H1 (cell line): ENCODE results near the gene MEF2D. TPM values are rescaled to one million over a fixed set of nuclear protein-coding genes. Genes with fewer than 3 reads are reported as not detected.

Experiments
- CTCF ChIA-PET: fragments of 300-600 bp; sonication (Branson Sonifier 250); formaldehyde crosslinking; loops from one replicate; lab custom pipeline; 2021; ENCODE audit not compliant: partially characterized antibody; lab: Charles Lee
- POLR2A ChIA-PET: fragments of 300-600 bp; sonication (Branson Sonifier 250); formaldehyde crosslinking; loops from one replicate; lab custom pipeline; 2021; ENCODE audit warnings: inconsistent platforms; ENCODE audit not compliant: partially characterized antibody; lab: Charles Lee
- DNase-seq, 2 experiments: peaks; one replicate each; pipeline versions ENCODE4 v3.0.0 to v3.0.0-alpha.2; 2010 to 2022; ENCODE audit warnings: low spot score in 2 of 2, low read depth in 1 of 2, mixed read lengths in 1 of 2
- FAIRE-seq: peaks from 2 replicates; lab custom pipeline; 2011; peaks lifted over from hg19 to GRCh38; lab: Jason Lieb, UNC
- H2AFZ ChIP-seq: 2 replicates; pipeline ENCODE4 v1.8.1; 2012; ENCODE audit warnings: low read length, inconsistent platforms
- H2AK5ac ChIP-seq: 2 replicates; pipeline ENCODE4 v1.6.1; 2013; ENCODE audit warnings: low read depth, low read length
- H2BK120ac ChIP-seq: replicated peaks from 2 replicates; pipeline ENCODE3; 2013; ENCODE audit warnings: low read depth, low read length, inconsistent platforms
- H2BK12ac ChIP-seq: 2 replicates; pipeline ENCODE4 v1.6.1; 2013; ENCODE audit warnings: low read depth, low read length
- H2BK15ac ChIP-seq: 2 replicates; pipeline ENCODE4 v1.6.1; 2013; ENCODE audit warnings: low read length
- H2BK20ac ChIP-seq: 2 replicates; pipeline ENCODE4 v1.6.1; 2013; ENCODE audit warnings: low read length
- H2BK5ac ChIP-seq: 2 replicates; pipeline ENCODE4 v1.6.1; 2013; ENCODE audit warnings: low read depth, low read length
- H3K14ac ChIP-seq: 2 replicates; pipeline ENCODE4 v1.6.1; 2013; ENCODE audit warnings: inconsistent platforms; ENCODE audit not compliant: insufficient read length
- H3K18ac ChIP-seq: 2 replicates; pipeline ENCODE4 v1.6.1; 2013; ENCODE audit warnings: low read length; ENCODE audit errors: extremely low read depth
- H3K23ac ChIP-seq: 2 replicates; pipeline ENCODE4 v1.6.1; 2013; ENCODE audit warnings: inconsistent platforms; ENCODE audit not compliant: insufficient read length
- H3K23me2 ChIP-seq: 2 replicates; pipeline ENCODE4 v1.6.1; 2013; ENCODE audit warnings: low read depth, low read length
- H3K27ac ChIP-seq: 2 replicates; pipeline ENCODE4 v1.6.1; 2011; ENCODE audit warnings: low read depth, low read length, inconsistent platforms
- H3K27me3 ChIP-seq, 4 experiments: replicated peaks in 1 of 4; 1 replicate in 1 of 4; 2 replicates in 3 of 4; pipeline versions ENCODE4 v1.6.1 to v1.8.1; 2011 to 2013; ENCODE audit warnings: low read length in 3 of 4, mild to moderate bottlenecking in 3 of 4, inconsistent platforms in 2 of 4, mixed read lengths in 2 of 4, moderate library complexity in 1 of 4; ENCODE audit not compliant: control insufficient read depth in 3 of 4, insufficient read depth in 3 of 4; ENCODE audit errors: extremely low read depth in 1 of 4
- H3K36me3 ChIP-seq, 4 experiments: 2 replicates each; pipeline versions ENCODE4 v1.6.1 to v1.8.1; 2011 to 2013; ENCODE audit warnings: mild to moderate bottlenecking in 4 of 4, low read length in 3 of 4, moderate library complexity in 2 of 4, control low read depth in 1 of 4, inconsistent platforms in 1 of 4; ENCODE audit not compliant: insufficient read depth in 4 of 4, control insufficient read depth in 2 of 4
- H3K4ac ChIP-seq: replicated peaks from 2 replicates; pipeline ENCODE3; 2013; ENCODE audit warnings: low read length, low read depth, mixed read lengths, inconsistent platforms; ENCODE audit not compliant: insufficient read length
- H3K4me1 ChIP-seq, 4 experiments: replicated peaks in 1 of 4; 1 replicate in 1 of 4; 2 replicates in 3 of 4; pipeline versions ENCODE4 v1.6.1 to v1.8.1; 2011 to 2013; ENCODE audit warnings: low read length in 3 of 4, inconsistent platforms in 2 of 4, mixed read lengths in 1 of 4; ENCODE audit not compliant: insufficient read depth in 4 of 4, control insufficient read depth in 3 of 4
- H3K4me2 ChIP-seq, 2 experiments: 2 replicates each; pipeline versions ENCODE4 v1.6.1 to v1.8.1; 2011 to 2013; ENCODE audit warnings: low read depth in 2 of 2, low read length in 2 of 2, control low read depth in 1 of 2, inconsistent platforms in 1 of 2, mild to moderate bottlenecking in 1 of 2; ENCODE audit not compliant: insufficient read depth in 1 of 2
- H3K4me3 ChIP-seq, 4 experiments: fragments of 200-600, 300-600 bp in 1 of 4; sonication (generic), shearing (Covaris generic), sonication (Bioruptor Twin) in 1 of 4; 2 replicates each; pipeline versions ENCODE4 v1.5.1 to v1.8.1; 2011 to 2016; ENCODE audit warnings: low read length in 4 of 4, low read depth in 3 of 4, control low read depth in 2 of 4, inconsistent platforms in 2 of 4, mild to moderate bottlenecking in 2 of 4, mixed read lengths in 1 of 4, moderate library complexity in 1 of 4; ENCODE audit not compliant: insufficient read depth in 2 of 4; ENCODE audit errors: extremely low read depth in 1 of 4
- H3K56ac ChIP-seq: replicated peaks from 2 replicates; pipeline ENCODE3; 2013; ENCODE audit warnings: low read depth, mild to moderate bottlenecking, mixed read lengths, low read length, inconsistent platforms; ENCODE audit not compliant: insufficient read length
- H3K79me1 ChIP-seq: 2 replicates; pipeline ENCODE4 v1.6.1; 2013; ENCODE audit warnings: low read depth, low read length, control low read depth
- H3K79me2 ChIP-seq, 2 experiments: 2 replicates each; pipeline versions ENCODE4 v1.6.1 to v1.8.1; 2012 to 2013; ENCODE audit warnings: low read length in 2 of 2, mild to moderate bottlenecking in 2 of 2, inconsistent platforms in 1 of 2; ENCODE audit not compliant: insufficient read depth in 2 of 2, control insufficient read depth in 1 of 2
- H3K9ac ChIP-seq, 4 experiments: replicated peaks in 1 of 4; 1 replicate in 1 of 4; 2 replicates in 3 of 4; pipeline versions ENCODE4 v1.6.1 to v1.8.1; 2011 to 2013; ENCODE audit warnings: low read depth in 3 of 4, low read length in 3 of 4, control low read depth in 2 of 4, mild to moderate bottlenecking in 2 of 4, moderate library complexity in 2 of 4, inconsistent platforms in 1 of 4; ENCODE audit errors: extremely low read depth in 1 of 4
- H3K9me3 ChIP-seq, 2 experiments: 2 replicates each; pipeline versions ENCODE4 v1.6.1 to v1.8.1; 2012 to 2013; ENCODE audit warnings: mild to moderate bottlenecking in 2 of 2, moderate library complexity in 2 of 2, control low read depth in 1 of 2, inconsistent platforms in 1 of 2, low read depth in 1 of 2, low read length in 1 of 2, mixed read lengths in 1 of 2; ENCODE audit not compliant: insufficient read depth in 2 of 2
- H4K20me1 ChIP-seq, 2 experiments: replicated peaks in 1 of 2; 2 replicates each; pipeline versions ENCODE3 to v1.8.1; 2011 to 2013; ENCODE audit warnings: inconsistent platforms in 2 of 2, low read length in 2 of 2, mild to moderate bottlenecking in 1 of 2; ENCODE audit not compliant: insufficient read depth in 2 of 2, control insufficient read depth in 1 of 2
- H4K5ac ChIP-seq: 2 replicates; pipeline ENCODE4 v1.6.1; 2013; ENCODE audit warnings: low read length, low read depth, mixed read lengths, inconsistent platforms; ENCODE audit not compliant: insufficient read length
- H4K8ac ChIP-seq: 2 replicates; pipeline ENCODE4 v1.8.0; 2013; ENCODE audit warnings: mild to moderate bottlenecking, moderate library complexity, low read length, inconsistent platforms; ENCODE audit not compliant: insufficient read depth; ENCODE audit errors: extremely low read depth
- H4K91ac ChIP-seq: replicated peaks from 2 replicates; pipeline ENCODE3; 2013; ENCODE audit warnings: low read length, mixed read lengths, inconsistent platforms; ENCODE audit not compliant: insufficient read length
- CBX8 ChIP-seq: fragments of 300-800, 300-1000 bp; sonication (generic); IDR thresholded peaks from 2 replicates; pipeline ENCODE4 v1.7.1; 2016; ENCODE audit warnings: low read depth, low read length, borderline replicate concordance
- EGR1 ChIP-seq: IDR thresholded peaks from 2 replicates; pipeline ENCODE4 v1.6.1; 2011; ENCODE audit warnings: low read depth, low read length, borderline replicate concordance
- EP300 ChIP-seq, 2 experiments: IDR thresholded peaks; 1 replicate in 1 of 2; 2 replicates in 1 of 2; pipeline ENCODE4 v1.6.1; 2011 to 2012; ENCODE audit warnings: low read depth in 2 of 2, low read length in 2 of 2, mild to moderate bottlenecking in 2 of 2, borderline replicate concordance in 1 of 2, inconsistent platforms in 1 of 2, moderate library complexity in 1 of 2
- SAP30 ChIP-seq: fragments of 300-600 bp; sonication (generic); IDR thresholded peaks from 2 replicates; pipeline ENCODE4 v1.7.1; 2012; ENCODE audit warnings: low read length, moderate library complexity, mild to moderate bottlenecking, inconsistent platforms; ENCODE audit not compliant: insufficient read depth, insufficient replicate concordance
- SIRT6 ChIP-seq: IDR thresholded peaks from one replicate; pipeline ENCODE4 v1.7.1; 2012; ENCODE audit warnings: low read length, inconsistent platforms
- SIX5 ChIP-seq: IDR thresholded peaks from 2 replicates; pipeline ENCODE4 v1.6.1; 2011; ENCODE audit warnings: mild to moderate bottlenecking, low read depth, low read length
- SP4 ChIP-seq: IDR thresholded peaks from 2 replicates; pipeline ENCODE4 v1.6.1; 2012; ENCODE audit warnings: low read length, inconsistent platforms
- WGBS, 2 experiments: shearing (Covaris generic) in 1 of 2; methylation state at CpG; one replicate each; pipeline versions ENCODE4 v1.1.6 to v1.1.7; 2013 to 2015; ENCODE audit warnings: low lambda C conversion rate in 2 of 2, mixed read lengths in 2 of 2, inconsistent platforms in 1 of 2, low coverage in 1 of 2, missing lambda C conversion rate in 1 of 2; ENCODE audit not compliant: insufficient replicate concordance in 2 of 2, insufficient coverage in 1 of 2, insufficient read length in 1 of 2; ENCODE audit errors: extremely low coverage in 1 of 2, missing lambda C conversion rate in 1 of 2; 5-methylcytosine and 5-hydroxymethylcytosine counted together
- polyA plus RNA-seq, 7 experiments: library from polyadenylated mRNA; depleted of rRNA in 3 of 7; stranded (reverse) in 5 of 7; unstranded in 2 of 7; fragments of >200 nt in 5 of 7; fragments of 200-250 nt in 2 of 7; gene quantifications; 1 replicate in 5 of 7; 2 replicates in 1 of 7; 4 replicates in 1 of 7; pipeline versions ENCODE4 v1.2.1 to v1.2.3, GENCODE V29; 2011 to 2013; ENCODE audit warnings: missing spikeins in 2 of 7, mixed read lengths in 2 of 7
- total RNA-seq: library from RNA; stranded (reverse); fragmentation: NEBNext Ultra II Directional; extraction: Animal tissue kit (Norgen Biotek cat#: 25700); gene quantifications from 2 replicates; pipeline ENCODE4 v1.2.1, GENCODE V29; 2021
- TF ChIP-seq, protein P1 (sequence below), 3 experiments: IDR thresholded peaks; 1 replicate in 2 of 3; 2 replicates in 1 of 3; pipeline versions ENCODE4 v1.5.1 to v1.6.1; 2011; ENCODE audit warnings: low read length in 3 of 3, mild to moderate bottlenecking in 3 of 3, inconsistent platforms in 2 of 3, low read depth in 1 of 3, moderate library complexity in 1 of 3; ENCODE audit not compliant: insufficient read depth in 1 of 3; ENCODE audit errors: control extremely low read depth in 1 of 3

Gene MEF2D
- total and polyA plus RNA-seq, 2 of the 8 experiments (the other 6 are each of a cell fraction or from before 2014, with no cell fraction given), result 17.3 to 20.3 TPM

DNA sequence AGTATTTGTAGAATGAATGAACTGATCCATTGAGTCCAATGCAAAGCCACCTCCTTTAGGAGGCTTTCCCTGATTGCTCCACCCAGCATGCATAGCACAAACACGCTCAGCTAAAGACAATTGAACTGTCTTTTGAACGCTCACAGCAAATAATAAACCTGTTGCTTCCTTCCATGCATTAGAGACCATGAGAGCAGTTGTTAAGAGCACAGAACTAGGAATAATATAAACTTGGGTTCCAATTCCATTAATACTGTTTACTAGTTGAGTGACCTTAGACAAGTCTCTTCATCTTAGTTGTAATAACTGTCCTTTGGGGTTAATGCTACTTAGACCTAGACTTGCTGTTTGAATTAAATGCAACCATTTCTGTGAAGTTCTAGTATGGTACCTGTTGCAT, 5.9 kb upstream of the MEF2D start:
- H2BK15ac ChIP-seq, result no peak overlapping the region
- no peak overlapping the region for H2BK12ac ChIP-seq
- H4K5ac ChIP-seq, result no peak overlapping the region
- H4K8ac ChIP-seq, result no peak overlapping the region
- FAIRE-seq (no peak), DNase-seq (no peak)
- H3K18ac ChIP-seq, result no peak overlapping the region
- H4K20me1 ChIP-seq, result no peaks in the 10 kb centered on the region
- no peaks in the 10 kb centered on the region; a peak in 1 of 4 replicates for H3K9me3 ChIP-seq
- peaks cover 5% of the 10 kb centered on the region; the same call in 1 of the 2 replicates for H3K23me2 ChIP-seq
- ChIA-PET CTCF (interaction anchor here (0.9 to 9.1 kb wide), 3 partner anchors 16 to 147 kb away, joined by 3 to 111 read pairs (median 13); no protein-coding TSS in a partner anchor), POLR2A (interaction anchor here (9.6 kb wide), 1 partner anchor 18 kb away, joined by 166 read pairs; no protein-coding TSS in a partner anchor)
- peaks cover 16 to 34% (median 27%) of the 10 kb centered on the region in 4 experiments for H3K4me1 ChIP-seq
- H2AFZ ChIP-seq, result no peak overlapping the region
- H4K91ac ChIP-seq, result no peak overlapping the region
- no peak overlapping the region for H3K4ac ChIP-seq
- H2AK5ac ChIP-seq, result no peak overlapping the region
- H3K79me2 ChIP-seq, result no peaks in the 10 kb centered on the region
- H3K79me1 ChIP-seq, result no peaks in the 10 kb centered on the region
- H3K9ac ChIP-seq, result no peak overlapping the region
- no peak overlapping the region for H2BK5ac ChIP-seq
- no peak for TF ChIP-seq SIX5
- no peak for TF ChIP-seq CBX8
- no peak for TF ChIP-seq SIRT6
- TF ChIP-seq SAP30, result no peak
- no peak for TF ChIP-seq SP4
- TF ChIP-seq, protein P1, sequence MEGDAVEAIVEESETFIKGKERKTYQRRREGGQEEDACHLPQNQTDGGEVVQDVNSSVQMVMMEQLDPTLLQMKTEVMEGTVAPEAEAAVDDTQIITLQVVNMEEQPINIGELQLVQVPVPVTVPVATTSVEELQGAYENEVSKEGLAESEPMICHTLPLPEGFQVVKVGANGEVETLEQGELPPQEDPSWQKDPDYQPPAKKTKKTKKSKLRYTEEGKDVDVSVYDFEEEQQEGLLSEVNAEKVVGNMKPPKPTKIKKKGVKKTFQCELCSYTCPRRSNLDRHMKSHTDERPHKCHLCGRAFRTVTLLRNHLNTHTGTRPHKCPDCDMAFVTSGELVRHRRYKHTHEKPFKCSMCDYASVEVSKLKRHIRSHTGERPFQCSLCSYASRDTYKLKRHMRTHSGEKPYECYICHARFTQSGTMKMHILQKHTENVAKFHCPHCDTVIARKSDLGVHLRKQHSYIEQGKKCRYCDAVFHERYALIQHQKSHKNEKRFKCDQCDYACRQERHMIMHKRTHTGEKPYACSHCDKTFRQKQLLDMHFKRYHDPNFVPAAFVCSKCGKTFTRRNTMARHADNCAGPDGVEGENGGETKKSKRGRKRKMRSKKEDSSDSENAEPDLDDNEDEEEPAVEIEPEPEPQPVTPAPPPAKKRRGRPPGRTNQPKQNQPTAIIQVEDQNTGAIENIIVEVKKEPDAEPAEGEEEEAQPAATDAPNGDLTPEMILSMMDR (IDR thresholded peaks at IDR 0.05; ENCODE audit: control extremely low read depth in 1 of 3, insufficient read depth in 1 of 3, low read depth in 1 of 3, low read length in 3 of 3), result no peak
- TF ChIP-seq EGR1, result no peak
- no peak for TF ChIP-seq EP300 (IDR thresholded peaks at IDR 0.05; ENCODE audit: borderline replicate concordance in 1 of 2, low read depth in 2 of 2, low read length in 2 of 2)
- no peaks in the 10 kb centered on the region; a peak in 1 of 7 replicates for H3K27me3 ChIP-seq
- H3K27ac ChIP-seq, result no peak overlapping the region
- H3K4me2 ChIP-seq, result no peak overlapping the region
- H3K23ac ChIP-seq, result no peak overlapping the region
- WGBS, 2 experiments, result 90% methylated on average over 2 of the region's 2 CpGs; no CpG with 5 or more reads in 1 of the 2 experiments
- H2BK20ac ChIP-seq, result no peak overlapping the region
- H3K56ac ChIP-seq, result no peak overlapping the region
- H3K14ac ChIP-seq, result no peak overlapping the region
- H3K36me3 ChIP-seq, result no peaks in the 10 kb centered on the region
- no peak overlapping the region for H2BK120ac ChIP-seq
- H3K4me3 ChIP-seq, result no peak overlapping the region
